Suprapubic skin (tissue), 4 donors: ENCODE results near the gene RNF223. TPM values are rescaled to one million over a fixed set of nuclear protein-coding genes. Genes with fewer than 3 reads are reported as not detected.

Experiments
- DNase-seq, 2 donors: peaks; one replicate each; pipeline ENCODE4 v3.0.0-alpha.2; 2019; ENCODE audit warnings: low spot score in 2 of 2
- H3K27ac ChIP-seq: fragments of 200-600 bp; sonication (generic); one replicate; pipeline ENCODE4 v1.5.1; 2019
- H3K27me3 ChIP-seq: fragments of 200-600 bp; sonication (generic); one replicate; pipeline ENCODE4 v1.5.1; 2019
- H3K36me3 ChIP-seq: fragments of 200-600 bp; sonication (generic); one replicate; pipeline ENCODE4 v1.5.1; 2019
- H3K4me1 ChIP-seq: fragments of 200-600 bp; sonication (generic); one replicate; pipeline ENCODE4 v1.5.1; 2019
- H3K4me3 ChIP-seq: fragments of 200-600 bp; sonication (generic); one replicate; pipeline ENCODE4 v1.5.1; 2019; ENCODE audit warnings: mild to moderate bottlenecking
- H3K9me3 ChIP-seq: fragments of 200-600 bp; sonication (generic); one replicate; pipeline ENCODE4 v1.5.1; 2019
- EP300 ChIP-seq: sonication (generic); formaldehyde crosslinking; IDR thresholded peaks from one replicate; pipeline ENCODE4 v1.6.1; 2017; ENCODE audit warnings: antibody characterized with exemption
- POLR2A ChIP-seq, 2 donors: fragments of 450-650 bp; IDR thresholded peaks; one replicate each; pipeline ENCODE4 v1.6.1; 2017; ENCODE audit warnings: antibody characterized with exemption in 2 of 2, mild to moderate bottlenecking in 2 of 2, moderate library complexity in 2 of 2
- POLR2AphosphoS5 ChIP-seq, 3 donors: sonication (generic); formaldehyde crosslinking; IDR thresholded peaks; one replicate each; pipeline ENCODE4 v1.6.1; 2017; ENCODE audit warnings: antibody characterized with exemption in 3 of 3
- WGBS: methylation state at CpG from one replicate; pipeline ENCODE4 v1.1.5; 2018; 5-methylcytosine and 5-hydroxymethylcytosine counted together
- total RNA-seq, 4 donors: library from RNA; depleted of rRNA; stranded (reverse); fragments of >200 nt; gene quantifications; one replicate each; pipeline ENCODE4 v1.1.0, GENCODE V29; 2016
- TF ChIP-seq, protein P1 (sequence below), 2 donors: fragments of 200-600 bp in 1 of 2; fragments of 450-650 bp in 1 of 2; sonication (generic) in 1 of 2; IDR thresholded peaks; one replicate each; pipeline ENCODE4 v1.5.1; 2016 to 2019; ENCODE audit warnings: antibody characterized with exemption in 2 of 2, mild to moderate bottlenecking in 1 of 2, moderate library complexity in 1 of 2

RNF223 gene
- total RNA-seq, 4 donors from 2014 or later: 1.8 to 4.9 (median 4.8) TPM

DNA sequence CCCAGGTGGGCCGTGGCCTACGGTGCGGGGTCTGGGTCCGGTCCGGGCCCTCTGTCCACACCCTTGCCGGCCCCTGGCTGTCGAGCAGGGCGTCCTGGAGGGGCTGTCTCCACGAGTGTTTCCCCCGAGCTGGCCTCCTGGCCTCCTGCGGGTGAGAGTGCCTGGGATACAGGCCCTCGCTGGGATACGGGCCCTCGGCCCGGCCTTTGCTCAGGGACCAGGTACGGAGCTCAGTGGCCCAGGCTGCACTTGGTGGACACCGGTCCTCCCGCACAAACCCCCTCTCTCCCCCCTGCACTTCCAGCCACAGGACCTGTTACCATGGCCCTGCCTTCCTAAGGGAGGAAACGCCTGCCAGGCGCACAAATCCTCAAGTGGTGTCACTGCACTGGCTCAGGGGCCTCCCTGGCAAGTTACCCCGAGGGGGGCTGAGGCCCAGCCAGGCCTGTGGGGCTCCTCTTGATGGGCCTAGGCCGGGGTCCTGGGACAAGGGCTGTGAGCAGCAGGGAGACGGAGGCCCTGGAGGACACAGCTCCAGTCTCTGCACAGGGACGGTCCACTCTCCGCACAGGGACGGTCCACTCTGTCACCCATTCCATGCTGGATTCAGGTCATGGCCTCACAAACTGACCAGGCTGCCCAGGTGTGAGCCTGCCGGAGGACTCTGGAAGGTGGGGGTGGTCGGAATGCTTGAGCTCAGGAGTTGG is 18.2 kb upstream of the RNF223 start:
- TF ChIP-seq POLR2A (IDR thresholded peaks at IDR 0.05) (no peak), EP300 (no peak), POLR2AphosphoS5 (IDR thresholded peaks at IDR 0.05) (no peak)
- TF ChIP-seq, protein P1, sequence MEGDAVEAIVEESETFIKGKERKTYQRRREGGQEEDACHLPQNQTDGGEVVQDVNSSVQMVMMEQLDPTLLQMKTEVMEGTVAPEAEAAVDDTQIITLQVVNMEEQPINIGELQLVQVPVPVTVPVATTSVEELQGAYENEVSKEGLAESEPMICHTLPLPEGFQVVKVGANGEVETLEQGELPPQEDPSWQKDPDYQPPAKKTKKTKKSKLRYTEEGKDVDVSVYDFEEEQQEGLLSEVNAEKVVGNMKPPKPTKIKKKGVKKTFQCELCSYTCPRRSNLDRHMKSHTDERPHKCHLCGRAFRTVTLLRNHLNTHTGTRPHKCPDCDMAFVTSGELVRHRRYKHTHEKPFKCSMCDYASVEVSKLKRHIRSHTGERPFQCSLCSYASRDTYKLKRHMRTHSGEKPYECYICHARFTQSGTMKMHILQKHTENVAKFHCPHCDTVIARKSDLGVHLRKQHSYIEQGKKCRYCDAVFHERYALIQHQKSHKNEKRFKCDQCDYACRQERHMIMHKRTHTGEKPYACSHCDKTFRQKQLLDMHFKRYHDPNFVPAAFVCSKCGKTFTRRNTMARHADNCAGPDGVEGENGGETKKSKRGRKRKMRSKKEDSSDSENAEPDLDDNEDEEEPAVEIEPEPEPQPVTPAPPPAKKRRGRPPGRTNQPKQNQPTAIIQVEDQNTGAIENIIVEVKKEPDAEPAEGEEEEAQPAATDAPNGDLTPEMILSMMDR (IDR thresholded peaks at IDR 0.05): no peak
- Histone ChIP-seq H3K9me3 (no peaks in the 10 kb centered on the region), H3K4me1 (no peaks in the 10 kb centered on the region), H3K27me3 (no peaks in the 10 kb centered on the region), H3K27ac (no peak overlapping the region), H3K36me3 (no peaks in the 10 kb centered on the region), H3K4me3 (no peak overlapping the region)
- DNase-seq: peak in 1 of 2 donors; percentile 78
- WGBS: 91% methylated on average over 17 of the region's 28 CpGs

DNA sequence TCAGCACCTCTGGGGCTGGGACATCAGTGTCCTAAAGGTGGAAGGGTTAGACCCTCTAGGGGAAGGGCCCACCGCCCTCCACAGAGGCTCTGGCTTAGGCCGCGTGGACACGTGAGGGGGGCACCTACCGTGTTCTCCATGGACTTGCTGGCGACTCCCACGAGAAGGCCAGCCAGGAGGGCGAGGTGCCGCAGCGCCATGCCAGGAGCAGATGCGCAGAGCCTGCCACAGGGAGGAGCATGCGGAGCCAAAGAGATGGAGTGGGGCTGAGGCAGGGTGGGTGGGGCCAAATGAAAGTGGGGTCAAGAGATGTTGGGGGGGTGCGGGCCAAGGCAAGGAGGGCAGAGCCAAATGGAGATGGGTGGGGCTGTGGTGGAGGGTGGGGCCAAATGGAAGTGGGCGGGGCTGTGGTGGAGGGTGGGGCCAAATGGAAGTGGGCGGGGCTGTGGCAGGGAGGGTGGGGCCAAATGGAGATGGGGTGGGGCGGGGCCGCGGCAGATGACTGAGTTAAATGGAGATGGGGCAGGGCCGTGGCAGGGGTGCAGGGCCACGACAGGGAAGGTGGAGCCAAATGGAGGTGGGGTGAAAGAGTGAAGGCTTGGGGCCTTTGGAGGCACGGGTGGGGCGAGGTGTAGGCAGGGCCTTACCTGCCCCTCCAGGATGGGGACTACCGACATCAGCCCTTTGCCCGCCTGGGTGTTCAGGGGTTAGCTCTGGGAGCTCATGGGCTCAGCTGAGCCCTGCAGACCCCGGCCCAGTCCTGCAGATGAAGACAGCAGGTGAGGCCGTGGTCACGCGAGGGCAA is 17.4 kb upstream of the RNF223 start:
- Histone ChIP-seq H3K27me3 (no peaks in the 10 kb centered on the region), H3K27ac (no peak overlapping the region), H3K9me3 (no peaks in the 10 kb centered on the region), H3K4me3 (no peak overlapping the region), H3K36me3 (no peaks in the 10 kb centered on the region), H3K4me1 (no peaks in the 10 kb centered on the region)
- TF ChIP-seq POLR2AphosphoS5 (IDR thresholded peaks at IDR 0.05) (no peak), EP300 (no peak), POLR2A (IDR thresholded peaks at IDR 0.05) (no peak)
- TF ChIP-seq, protein P1 (IDR thresholded peaks at IDR 0.05): no peak
- WGBS: 92% methylated on average over 23 of the region's 28 CpGs
- DNase-seq: no peak

DNA sequence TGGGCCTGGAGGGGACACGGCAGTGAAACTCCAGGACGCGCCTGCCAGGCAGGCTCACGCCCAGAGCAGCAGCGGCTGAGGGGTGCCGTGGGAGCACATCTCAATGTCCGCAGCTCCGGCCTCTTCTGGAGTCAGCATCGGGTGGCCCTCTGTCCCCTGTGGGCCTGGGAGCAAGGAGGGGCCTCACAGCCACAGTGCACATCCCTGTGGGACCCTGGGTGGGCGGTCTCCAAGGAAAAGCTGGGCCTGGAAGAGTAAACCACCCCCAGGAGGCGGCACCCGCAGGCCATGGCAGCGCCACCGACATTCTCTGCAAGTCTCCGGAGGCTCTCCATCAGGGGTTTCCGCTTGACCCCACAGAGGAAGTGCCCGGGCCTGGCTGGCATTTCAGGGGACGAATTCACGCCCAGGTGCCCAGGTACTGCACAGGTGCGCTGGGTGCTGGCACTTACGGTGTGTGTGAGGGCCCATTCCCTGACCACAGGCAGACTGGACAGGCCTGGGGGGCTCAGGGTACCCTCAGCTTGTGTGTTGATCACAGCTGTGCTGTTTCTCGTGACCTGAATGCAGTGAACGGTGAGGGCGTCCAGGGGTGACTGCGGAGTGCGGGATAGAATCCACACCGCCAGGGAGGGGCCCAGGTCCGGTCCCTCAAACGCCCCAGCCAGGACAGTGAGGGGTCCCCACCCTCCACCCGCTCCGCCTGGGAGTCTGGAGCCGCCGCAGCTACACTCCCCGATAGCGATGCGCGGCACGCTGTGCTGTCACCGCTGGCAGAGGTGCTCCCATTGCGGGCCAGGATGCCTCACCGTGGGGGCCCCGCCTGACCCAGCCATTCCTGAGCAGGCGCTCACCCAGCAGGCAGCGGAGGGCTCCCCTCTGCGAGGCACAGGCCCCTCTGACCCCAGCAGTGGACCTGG is 16.6 kb upstream of the RNF223 start:
- TF ChIP-seq POLR2AphosphoS5 (IDR thresholded peaks at IDR 0.05): no peak
- TF ChIP-seq EP300: no peak
- no peak for TF ChIP-seq POLR2A (IDR thresholded peaks at IDR 0.05)
- TF ChIP-seq, protein P1 (IDR thresholded peaks at IDR 0.05): no peak
- Histone ChIP-seq H3K4me3 (no peak overlapping the region), H3K4me1 (no peaks in the 10 kb centered on the region), H3K27me3 (no peaks in the 10 kb centered on the region), H3K27ac (no peak overlapping the region), H3K9me3 (no peaks in the 10 kb centered on the region), H3K36me3 (peaks cover 3% of the 10 kb centered on the region)
- no peak for DNase-seq
- WGBS: 94% methylated on average over 11 of the region's 45 CpGs

DNA sequence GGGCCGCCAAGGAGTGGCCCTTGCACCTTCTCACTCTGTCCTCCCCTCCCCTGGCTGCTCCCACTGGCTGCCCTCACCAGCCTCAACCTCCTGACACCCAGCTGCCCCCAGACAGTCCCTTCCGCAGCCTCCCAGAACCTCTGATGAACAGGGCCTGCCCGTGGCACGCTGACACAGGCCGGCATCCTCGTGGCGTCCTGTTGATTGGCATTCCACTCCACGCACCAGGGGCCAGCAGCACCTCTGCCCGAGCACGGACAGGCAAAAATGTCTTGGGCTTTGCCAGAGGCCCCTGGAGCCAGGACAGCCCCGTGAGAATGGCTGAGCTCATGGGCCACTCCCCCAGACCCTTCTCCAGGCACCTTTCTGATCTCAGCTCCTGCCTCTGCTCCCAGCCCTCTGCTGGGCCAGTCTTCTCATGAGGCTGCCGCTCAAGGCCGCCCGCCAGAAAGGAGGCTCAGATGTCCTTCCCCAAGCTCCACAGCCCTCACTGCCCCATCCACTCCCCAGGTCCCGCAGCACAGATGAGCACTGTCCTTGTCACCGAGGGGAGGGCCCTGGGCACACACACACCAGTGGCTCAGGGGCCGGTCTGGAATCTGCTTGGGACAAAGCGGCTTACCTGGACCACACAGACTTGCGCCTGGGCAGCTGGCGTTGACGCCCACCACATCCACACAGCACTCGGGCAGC is 15.8 kb upstream of the RNF223 start:
- no peaks in the 10 kb centered on the region for H3K27me3 ChIP-seq
- no peak overlapping the region for H3K27ac ChIP-seq
- no peak overlapping the region for H3K4me3 ChIP-seq
- DNase-seq: no peak
- TF ChIP-seq, protein P1 (IDR thresholded peaks at IDR 0.05): no peak
- TF ChIP-seq POLR2A (IDR thresholded peaks at IDR 0.05): no peak
- TF ChIP-seq POLR2AphosphoS5 (IDR thresholded peaks at IDR 0.05): no peak
- TF ChIP-seq EP300: no peak
- H3K4me1 ChIP-seq: no peaks in the 10 kb centered on the region
- H3K9me3 ChIP-seq: no peaks in the 10 kb centered on the region
- H3K36me3 ChIP-seq: peaks cover 3% of the 10 kb centered on the region
- WGBS: 96% methylated on average over 4 of the region's 22 CpGs
